GM10266 (cell line): ENCODE results near the gene AQP12A.

Experiments
- DNase-seq: peaks from one replicate; pipeline ENCODE4 v3.0.0; 2012; ENCODE audit errors: extremely low spot score
- CTCF ChIP-seq: IDR thresholded peaks from 2 replicates; pipeline ENCODE4 v1.5.1; 2012; ENCODE audit warnings: mild to moderate bottlenecking, low read depth; ENCODE audit not compliant: control insufficient read depth, insufficient read depth; ENCODE audit errors: missing control alignments

Gene AQP12A

GRCh38 chr2:240735476-240735875 is 43.8 kb downstream of the AQP12A start:
- TF ChIP-seq CTCF, result no peak
- DNase-seq, result no peak

GRCh38 chr2:240736281-240737250 is 44.9 kb downstream of the AQP12A start:
- TF ChIP-seq CTCF, result no peak
- DNase-seq, result no peak

- no peak for TF ChIP-seq CTCF
- DNase-seq, result no peak
These were observed 45.8 kb downstream of the AQP12A start for GRCh38 chr2:240737512-240737911.

- TF ChIP-seq CTCF, result no peak
- DNase-seq, result no peak
These were observed 46.3 kb downstream of the AQP12A start for GRCh38 chr2:240737958-240738357.

GRCh38 chr2:240739797-240740196 is 48.1 kb downstream of the AQP12A start:
- no peak for TF ChIP-seq CTCF

GRCh38 chr2:240741091-240741490 is 49.4 kb downstream of the AQP12A start:
- no peak for TF ChIP-seq CTCF
- no peak for DNase-seq

More at GRCh38 chr2:240739797-240740196, 48.1 kb downstream of the AQP12A start:
- no peak for DNase-seq

GRCh38 chr2:240742602-240743095 is 51.0 kb downstream of the AQP12A start:
- DNase-seq, result no peak
- no peak for TF ChIP-seq CTCF
